Measurements from ENCODE around the gene SSR3. TPM values are rescaled to one million over a fixed set of nuclear protein-coding genes. Genes with fewer than 3 reads are reported as not detected.

Gene SSR3
- total and polyA plus RNA-seq, 2 of the 13 experiments (the other 11 are each of a cell fraction or from before 2014, with no cell fraction given): 229 to 325 TPM

DNA sequence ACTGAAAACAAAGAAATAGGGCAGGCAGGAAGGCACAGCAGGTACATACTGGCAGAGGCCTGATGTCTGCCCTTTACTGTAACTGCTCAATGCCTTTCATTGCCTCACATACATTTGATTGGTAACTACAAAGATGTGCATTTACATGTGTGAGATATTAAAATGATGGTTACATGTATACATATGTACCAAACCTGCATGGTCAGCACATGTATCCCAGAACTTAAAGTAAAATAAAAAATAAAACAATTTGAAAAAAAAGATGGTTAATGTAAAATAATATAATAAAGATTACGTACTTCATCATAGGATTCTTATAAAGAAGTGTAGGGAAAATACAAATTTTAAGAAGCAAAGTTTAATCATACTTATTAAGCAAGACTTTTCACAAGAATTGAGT lies 15.1 kb downstream of the SSR3 start:
- 94% methylated on average over 1 of the region's 1 CpG for WGBS (ENCODE audit: low lambda C conversion rate)
- ChIA-PET POLR2A (interaction anchor here (1.1 kb wide), 1 partner anchor 549 kb away, joined by 3 read pairs; no protein-coding TSS in a partner anchor), CTCF (ENCODE audit: low intra/inter-chr PET ratio, low total read pairs) (no interaction called here)
- no peak for FAIRE-seq
- DNase-seq (ENCODE audit: low spot score): no peak
- Histone ChIP-seq H3K9ac (ENCODE audit: insufficient read depth, low read depth, low read length) (no peak overlapping the region), H3K4me3 (replicated peaks in 1 of 3; ENCODE audit: insufficient read depth in 1 of 3, low read depth in 2 of 3, low read length in 3 of 3) (no peak overlapping the region), H3K79me2 (ENCODE audit: insufficient read depth, low read length) (no peaks in the 10 kb centered on the region), H3K27me3 (ENCODE audit: control insufficient read depth in 1 of 2, insufficient read depth in 2 of 2, low read length in 2 of 2) (no peaks in the 10 kb centered on the region), H3K27ac (ENCODE audit: extremely low read length, insufficient read depth, low read length) (no peak overlapping the region), H2AFZ (ENCODE audit: low read length) (no peak overlapping the region), H4K20me1 (ENCODE audit: insufficient read depth, low read length) (peaks cover 5% of the 10 kb centered on the region; the same call in 1 of the 2 replicates), H3K9me3 (ENCODE audit: low read length) (no peaks in the 10 kb centered on the region), H3K4me2 (ENCODE audit: low read depth, low read length) (no peak overlapping the region), H3K4me1 (ENCODE audit: insufficient read depth, low read length) (peaks cover 59% of the 10 kb centered on the region), H3K36me3 (replicated peaks in 1 of 2; ENCODE audit: control insufficient read depth in 1 of 2, insufficient read depth in 2 of 2, low read length in 2 of 2) (peaks cover 10 to 43% of the 10 kb centered on the region in 2 experiments)
- no peak for ATAC-seq
- in situ Hi-C loops (cut with HindIII; ENCODE audit: extremely low pct_ligation_motif_present, low pct_unique_long_range_greater_than_20kb) (loop anchor here (10.0 kb wide), 1 partner anchor 595 kb away; no protein-coding TSS in a partner anchor), intact Hi-C loops (cut with micrococcal nuclease; ENCODE audit: unreplicated experiment) (loop anchor here (2.0 to 5.0 kb wide), 2 partner anchors 389 to 547 kb away; no protein-coding TSS in a partner anchor)
- no TSS peak for BruUV-seq (replicated peaks)
- TF ChIP-seq MAFK (conservative IDR thresholded peaks at IDR 0.05 in 1 of 2, IDR thresholded peaks at IDR 0.05 in 1 of 2; ENCODE audit: low read length in 2 of 2): peak in 1 of 2 experiments; percentile 48; a peak in 2 of 4 replicates
- no peak for TF ChIP-seq JUNB (CRISPR knock-in tag; IDR thresholded peaks at IDR 0.05; ENCODE audit: borderline replicate concordance)
- no peak for TF ChIP-seq ZNF3 (CRISPR knock-in tag; IDR thresholded peaks at IDR 0.05)
- no peak for TF ChIP-seq ZNF12 (CRISPR knock-in tag; IDR thresholded peaks at IDR 0.05)
- TF ChIP-seq ZNF670 (CRISPR knock-in tag; IDR thresholded peaks at IDR 0.05; ENCODE audit: borderline replicate concordance): no peak
- no peak for TF ChIP-seq ZNF710 (CRISPR knock-in tag; IDR thresholded peaks at IDR 0.05; ENCODE audit: borderline replicate concordance)
- TF ChIP-seq ZBTB7B (CRISPR knock-in tag; IDR thresholded peaks at IDR 0.05): no peak
- TF ChIP-seq TEAD3 (CRISPR knock-in tag; optimal IDR thresholded peaks at IDR 0.05; ENCODE audit: borderline replicate concordance): no peak
- TF ChIP-seq MAFF (IDR thresholded peaks at IDR 0.05; ENCODE audit: low read depth, low read length): 0 out of 2 replicates have a peak, but pooled peaks have one; percentile 8
- no peak for TF ChIP-seq ZNF460 (CRISPR knock-in tag; IDR thresholded peaks at IDR 0.05; ENCODE audit: borderline replicate concordance)
- TF ChIP-seq ZNF331 (CRISPR knock-in tag; IDR thresholded peaks at IDR 0.05): no peak
- no peak for TF ChIP-seq SRSF1 (optimal IDR thresholded peaks at IDR 0.05; ENCODE audit: low read depth, low read length)
- no peak for TF ChIP-seq ONECUT2 (CRISPR knock-in tag; IDR thresholded peaks at IDR 0.05)
- no peak for TF ChIP-seq NAIF1 (CRISPR knock-in tag; IDR thresholded peaks at IDR 0.05; ENCODE audit: borderline replicate concordance)
- TF ChIP-seq CBX1 (IDR thresholded peaks at IDR 0.05; ENCODE audit: low read depth): no peak
- no peak for TF ChIP-seq ZNF230 (CRISPR knock-in tag; IDR thresholded peaks at IDR 0.05)
- TF ChIP-seq RBM39 (IDR thresholded peaks at IDR 0.05; ENCODE audit: low read depth, low read length, poor library complexity, severe bottlenecking): no peak
